Activated naive CD4-positive, alpha-beta T cell treated with anti-CD3 and anti-CD28 coated beads, Interleukin-2, amount 10 ng/mL, durations not matched to agents 5 hours and 36 hours (primary cell): ENCODE measurements around the gene ZNF329. TPM values are rescaled to one million over a fixed set of nuclear protein-coding genes. Genes with fewer than 3 reads are reported as not detected.

Source experiments
- total RNA-seq, 2 experiments: library from RNA; stranded (reverse); gene quantifications; one replicate each; pipeline ENCODE4 v1.2.3, GENCODE V29; 2021

The ZNF329 gene
- 1 to 10 TPM; 5.7 to 5.8 TPM for total RNA-seq

DNA sequence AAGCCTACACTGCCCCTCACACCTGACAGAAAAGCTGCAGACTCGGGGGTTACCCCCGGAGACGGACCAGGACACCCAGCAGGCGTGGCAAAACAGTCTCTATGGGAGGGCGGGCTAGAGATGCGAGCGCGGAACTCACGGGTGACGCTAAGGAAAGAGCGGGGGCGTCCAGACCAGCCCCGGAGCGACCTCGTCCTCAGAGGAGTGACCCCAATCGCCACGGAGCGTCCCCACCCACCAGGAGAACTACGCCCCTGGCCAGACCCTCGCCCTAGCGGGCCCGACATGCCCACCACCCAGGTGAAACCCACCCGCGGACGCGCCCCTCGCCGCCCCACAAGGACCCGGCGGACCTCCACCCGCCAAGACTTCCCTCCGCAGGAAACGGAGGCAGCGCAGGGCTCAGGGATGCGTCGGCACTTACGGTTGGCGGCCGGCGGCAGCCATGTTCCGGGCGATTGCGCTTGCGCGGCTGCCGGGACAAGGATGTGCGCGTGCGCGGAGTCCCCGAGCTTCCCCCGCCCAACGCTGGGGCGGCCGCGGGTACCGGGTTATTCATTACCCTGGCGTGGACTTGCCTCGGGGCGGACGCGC, at the start of gene ZNF329:
Gene ZNF329 (minus strand): TSS at position 462 of the 594 bp plus-strand sequence. CDS start 21,286 bp downstream, outside the sequence.

DNA sequence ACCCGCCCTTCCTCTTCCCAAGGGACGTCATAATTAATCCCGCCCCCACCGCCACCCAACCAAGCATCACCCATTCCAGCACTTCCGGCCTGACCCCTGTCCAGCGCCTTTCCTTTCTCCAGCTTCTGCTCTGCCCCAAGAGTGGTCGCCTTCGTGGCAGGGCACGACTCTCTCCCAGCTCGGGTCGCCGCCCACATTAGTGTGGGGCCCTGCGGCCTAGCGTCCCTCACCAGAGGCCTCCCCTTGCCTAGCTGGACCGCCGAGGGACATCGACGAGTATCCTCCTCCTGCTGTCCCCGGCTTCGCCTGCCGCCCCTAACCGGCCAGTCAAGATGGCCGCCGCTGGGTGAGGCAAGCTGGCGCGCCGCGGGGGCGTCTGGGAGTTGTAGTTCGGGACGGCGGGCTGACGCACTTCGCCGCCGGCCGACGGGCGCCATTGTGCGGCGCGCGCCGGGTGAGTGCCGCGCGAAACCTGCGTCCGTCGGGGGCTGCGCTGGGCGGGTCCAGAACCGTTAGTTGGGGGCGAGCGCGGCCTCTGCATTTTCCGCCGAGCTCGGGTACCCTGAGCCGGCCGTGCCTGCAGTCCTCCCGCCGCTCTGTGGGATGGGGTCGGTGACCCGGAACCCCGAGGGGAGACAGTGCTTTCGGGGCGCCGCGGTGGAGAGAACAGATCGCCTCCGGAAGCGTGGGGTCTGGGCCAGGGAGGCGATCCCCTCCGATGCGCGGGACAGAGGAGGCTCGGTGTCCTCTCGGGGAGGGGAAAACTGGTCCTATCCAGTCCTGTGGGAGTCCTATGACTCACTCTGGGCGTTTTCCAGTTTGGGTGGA, 32.6 kb upstream of the ZNF329 start, which contains the start of gene ZNF274:
Gene ZNF274 (plus strand): TSS at position 73 of the 828 bp plus-strand sequence. CDS start 905 bp downstream, outside the sequence.

DNA sequence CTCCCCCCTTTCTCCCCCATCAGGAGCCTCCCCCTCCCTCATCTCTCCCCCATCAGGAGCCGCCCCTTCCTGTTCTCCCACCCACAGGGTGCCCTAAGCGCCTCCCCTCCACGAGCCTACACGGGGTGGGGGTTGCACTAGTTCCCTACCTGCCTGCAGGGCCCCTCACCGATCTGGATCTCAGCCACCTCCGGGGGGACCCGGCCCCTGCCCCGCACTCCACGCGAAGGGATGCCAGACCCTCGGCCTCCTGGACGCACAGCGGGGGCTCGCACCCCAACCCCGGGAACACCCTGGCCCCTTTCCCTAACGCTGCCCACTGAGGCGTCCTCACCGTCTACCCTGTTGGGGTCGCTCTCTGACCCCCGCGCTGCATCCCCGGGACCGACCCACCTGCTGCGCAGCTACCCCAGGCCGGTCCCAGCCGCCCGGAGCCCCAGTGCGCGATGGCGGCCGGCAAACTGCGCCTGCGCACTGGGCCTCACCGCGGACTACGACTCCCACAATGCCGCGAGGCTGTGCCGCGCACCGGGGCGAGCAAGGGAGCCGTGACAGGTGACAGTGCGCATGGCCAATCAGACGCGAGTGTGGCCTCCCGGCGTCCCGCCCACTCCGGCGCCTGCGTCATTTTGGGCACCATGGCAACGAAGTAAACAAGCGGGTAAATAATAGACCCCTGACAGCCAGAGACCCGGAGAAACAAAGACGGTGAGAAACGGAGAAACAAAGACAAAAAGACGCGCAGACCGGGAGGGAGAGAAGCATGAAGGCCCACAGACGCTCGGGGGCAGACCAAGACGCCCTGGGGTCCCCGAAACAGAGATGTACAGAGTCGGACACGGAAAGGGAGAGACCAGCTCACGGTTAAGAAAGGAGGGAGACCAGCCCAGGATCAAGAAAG, 52.6 kb downstream of the ZNF329 start, which contains the start of gene ZSCAN18:
Gene ZSCAN18 (minus strand): TSS at position 451 of the 901 bp plus-strand sequence. CDS start 7,964 bp downstream, outside the sequence.

Other genes with a start within 250 kb of the ZNF329 start
- 10 to 100 TPM; 24.2 to 24.9 TPM for gene ZNF417, start 234.2 kb downstream of the ZNF329 start, total RNA-seq
- 1 to 10 TPM; 7.5 to 7.9 TPM for gene ZNF418, start 215.4 kb downstream of the ZNF329 start, total RNA-seq
- gene ZNF256, start 203.1 kb downstream of the ZNF329 start, total RNA-seq: 1 to 10 TPM; 8.8 to 9.3 TPM
- gene C19orf18, start 176.3 kb downstream of the ZNF329 start, total RNA-seq: under 1 TPM; 0.38 to 0.43 TPM
- 10 to 100 TPM; 15.1 to 16.4 TPM for gene ZNF606, start 148.0 kb downstream of the ZNF329 start, total RNA-seq
- not detected for gene ZSCAN1, start 116.8 kb downstream of the ZNF329 start, total RNA-seq
- under 1 TPM; 0.39 to 0.50 TPM for gene ZNF135, start 91.5 kb downstream of the ZNF329 start, total RNA-seq
- 10 to 100 TPM; 16.3 to 16.6 TPM for gene ZSCAN18, start 52.6 kb downstream of the ZNF329 start, total RNA-seq
- 10 to 100 TPM; 30.8 to 32.7 TPM for gene ZNF274, start 32.3 kb upstream of the ZNF329 start, total RNA-seq
- 10 to 100 TPM; 48.7 to 53.1 TPM for gene ZNF544, start 78.1 kb upstream of the ZNF329 start, total RNA-seq
- 1 to 10 TPM; 5.7 to 6.2 TPM for gene ZNF8, start 128.2 kb upstream of the ZNF329 start, total RNA-seq
- 10 to 100 TPM; 59.5 to 59.7 TPM for gene ERVK3-1, start 154.6 kb upstream of the ZNF329 start, total RNA-seq
- gene ZSCAN22, start 176.2 kb upstream of the ZNF329 start, total RNA-seq: 1 to 10 TPM; 4.6 to 5.3 TPM
- 1 to 10 TPM; 8.0 to 9.0 TPM for gene A1BG, start 202.7 kb upstream of the ZNF329 start, total RNA-seq
- gene ZNF497, start 212.0 kb upstream of the ZNF329 start, total RNA-seq: 1 to 10 TPM; 1.5 to 2.1 TPM
- 1 to 10 TPM; 1.8 to 2.3 TPM for gene ZNF837, start 230.2 kb upstream of the ZNF329 start, total RNA-seq
- 1,000 to 10,000 TPM; 1,327 to 1,390 TPM for gene RPS5, start 236.5 kb upstream of the ZNF329 start, total RNA-seq
- gene RNF225, start 244.9 kb upstream of the ZNF329 start, total RNA-seq: under 1 TPM; 0.31 to 0.35 TPM